ENCODE data around the gene SCYGR4. TPM values are rescaled to one million over a fixed set of nuclear protein-coding genes. Genes with fewer than 3 reads are reported as not detected.

The SCYGR4 gene
- total and polyA plus RNA-seq, 9 of the 15 experiments (the other 6 are each of a cell fraction or from before 2014, with no cell fraction given): 0.09 TPM; not detected in 8

- TF ChIP-seq IRF9 (tag; IDR thresholded peaks at IDR 0.05): no peak
- TF ChIP-seq, protein P1, sequence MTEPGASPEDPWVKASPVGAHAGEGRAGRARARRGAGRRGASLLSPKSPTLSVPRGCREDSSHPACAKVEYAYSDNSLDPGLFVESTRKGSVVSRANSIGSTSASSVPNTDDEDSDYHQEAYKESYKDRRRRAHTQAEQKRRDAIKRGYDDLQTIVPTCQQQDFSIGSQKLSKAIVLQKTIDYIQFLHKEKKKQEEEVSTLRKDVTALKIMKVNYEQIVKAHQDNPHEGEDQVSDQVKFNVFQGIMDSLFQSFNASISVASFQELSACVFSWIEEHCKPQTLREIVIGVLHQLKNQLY (CRISPR knock-in tag; conservative IDR thresholded peaks at IDR 0.05): no peak
- TF ChIP-seq EGR1 (conservative IDR thresholded peaks at IDR 0.05): no peak
- no peak for TF ChIP-seq CSDE1 (IDR thresholded peaks at IDR 0.05)
- no peak for TF ChIP-seq TEAD2 (tag; IDR thresholded peaks at IDR 0.05)
- no peak for TF ChIP-seq ZNF444 (CRISPR knock-in tag; IDR thresholded peaks at IDR 0.05)
- no peak for TF ChIP-seq ETV6 (IDR thresholded peaks at IDR 0.05; ENCODE audit: borderline replicate concordance in 1 of 2, low read depth in 2 of 2, low read length in 1 of 2)
- TF ChIP-seq ETV6 (CRISPR knock-in tag; IDR thresholded peaks at IDR 0.05; ENCODE audit: borderline replicate concordance): no peak
- TF ChIP-seq, protein P2, sequence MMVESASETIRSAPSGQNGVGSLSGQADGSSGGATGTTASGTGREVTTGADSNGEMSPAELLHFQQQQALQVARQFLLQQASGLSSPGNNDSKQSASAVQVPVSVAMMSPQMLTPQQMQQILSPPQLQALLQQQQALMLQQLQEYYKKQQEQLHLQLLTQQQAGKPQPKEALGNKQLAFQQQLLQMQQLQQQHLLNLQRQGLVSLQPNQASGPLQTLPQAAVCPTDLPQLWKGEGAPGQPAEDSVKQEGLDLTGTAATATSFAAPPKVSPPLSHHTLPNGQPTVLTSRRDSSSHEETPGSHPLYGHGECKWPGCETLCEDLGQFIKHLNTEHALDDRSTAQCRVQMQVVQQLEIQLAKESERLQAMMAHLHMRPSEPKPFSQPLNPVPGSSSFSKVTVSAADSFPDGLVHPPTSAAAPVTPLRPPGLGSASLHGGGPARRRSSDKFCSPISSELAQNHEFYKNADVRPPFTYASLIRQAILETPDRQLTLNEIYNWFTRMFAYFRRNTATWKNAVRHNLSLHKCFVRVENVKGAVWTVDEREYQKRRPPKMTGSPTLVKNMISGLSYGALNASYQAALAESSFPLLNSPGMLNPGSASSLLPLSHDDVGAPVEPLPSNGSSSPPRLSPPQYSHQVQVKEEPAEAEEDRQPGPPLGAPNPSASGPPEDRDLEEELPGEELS (CRISPR knock-in tag; IDR thresholded peaks at IDR 0.05; ENCODE audit: borderline replicate concordance): no peak
Observed at GRCh38 chr2:227614740-227615139, 2.6 kb upstream of the SCYGR4 start, which contains the start of gene SCYGR3 (continued).

Measured in K562 (cell line).